Keratinocyte (primary cell): ENCODE results near the gene NGEF. TPM values are rescaled to one million over a fixed set of nuclear protein-coding genes. Genes with fewer than 3 reads are reported as not detected.

Experiments used
- DNase-seq: peaks from one replicate; pipeline ENCODE4 v3.0.0-alpha.2; 2011; ENCODE audit warnings: low read depth, missing footprints, low spot score
- FAIRE-seq: peaks from 2 replicates; lab custom pipeline; 2011; peaks lifted over from hg19 to GRCh38; lab: Jason Lieb, UNC
- H2AFZ ChIP-seq: 2 replicates; pipeline ENCODE4 v1.6.0; 2012; ENCODE audit warnings: low read length, control low read depth, inconsistent platforms; ENCODE audit not compliant: control insufficient read depth
- H3K27ac ChIP-seq: 2 replicates; pipeline ENCODE4 v1.5.1; 2011; ENCODE audit warnings: low read length; ENCODE audit not compliant: control insufficient read depth, insufficient read depth
- H3K27me3 ChIP-seq: 3 replicates; pipeline ENCODE4 v1.6.0; 2011; ENCODE audit warnings: low read length; ENCODE audit not compliant: control insufficient read depth, insufficient read depth; ENCODE audit errors: extremely low read depth
- H3K36me3 ChIP-seq, 2 experiments: 2 replicates in 1 of 2; 3 replicates in 1 of 2; pipeline ENCODE4 v1.5.1; 2011; ENCODE audit warnings: low read length in 2 of 2, mild to moderate bottlenecking in 1 of 2; ENCODE audit not compliant: control insufficient read depth in 2 of 2, insufficient read depth in 2 of 2; ENCODE audit errors: extremely low read depth in 1 of 2
- H3K4me1 ChIP-seq: 3 replicates; pipeline ENCODE4 v1.5.1; 2011; ENCODE audit warnings: low read length; ENCODE audit not compliant: control insufficient read depth, insufficient read depth; ENCODE audit errors: extremely low read depth
- H3K4me2 ChIP-seq: 3 replicates; pipeline ENCODE4 v1.6.0; 2011; ENCODE audit warnings: low read depth, low read length; ENCODE audit not compliant: control insufficient read depth, insufficient read depth; ENCODE audit errors: extremely low read depth
- H3K4me3 ChIP-seq, 3 experiments: fragments of 200-600 bp in 1 of 3; sonication (generic) in 1 of 3; 2 replicates in 2 of 3; 3 replicates in 1 of 3; pipeline ENCODE4 v1.5.1; 2011 to 2016; ENCODE audit warnings: low read length in 3 of 3, mild to moderate bottlenecking in 3 of 3, control low read depth in 2 of 3, inconsistent platforms in 1 of 3, low read depth in 1 of 3, mixed read lengths in 1 of 3, mixed run types in 1 of 3, moderate library complexity in 1 of 3; ENCODE audit not compliant: control insufficient read depth in 2 of 3, insufficient read depth in 2 of 3; ENCODE audit errors: extremely low read depth in 1 of 3
- H3K79me2 ChIP-seq: 2 replicates; pipeline ENCODE4 v1.6.0; 2012; ENCODE audit warnings: low read length; ENCODE audit not compliant: control insufficient read depth, insufficient read depth
- H3K9ac ChIP-seq: 3 replicates; pipeline ENCODE4 v1.6.0; 2011; ENCODE audit warnings: low read length; ENCODE audit not compliant: control insufficient read depth, insufficient read depth; ENCODE audit errors: extremely low read depth
- H3K9me1 ChIP-seq: 3 replicates; pipeline ENCODE4 v1.6.0; 2011; ENCODE audit warnings: low read length; ENCODE audit not compliant: control insufficient read depth, insufficient read depth; ENCODE audit errors: extremely low read depth
- H3K9me3 ChIP-seq: 2 replicates; pipeline ENCODE4 v1.5.1; 2012; ENCODE audit warnings: low read depth, low read length; ENCODE audit not compliant: control insufficient read depth
- H4K20me1 ChIP-seq: 3 replicates; pipeline ENCODE4 v1.6.0; 2011; ENCODE audit warnings: low read length; ENCODE audit not compliant: control insufficient read depth, insufficient read depth; ENCODE audit errors: extremely low read depth
- CTCF ChIP-seq, 3 experiments: IDR thresholded peaks in 1 of 3; conservative IDR thresholded peaks in 1 of 3; optimal IDR thresholded peaks in 1 of 3; 2 replicates in 2 of 3; 3 replicates in 1 of 3; pipeline versions ENCODE3 to v1.5.1; 2011; ENCODE audit warnings: low read length in 3 of 3, mild to moderate bottlenecking in 3 of 3, moderate library complexity in 2 of 3, control low read depth in 1 of 3, inconsistent platforms in 1 of 3; ENCODE audit not compliant: insufficient read depth in 2 of 3; ENCODE audit errors: extremely low read depth in 1 of 3
- EZH2 ChIP-seq: IDR thresholded peaks from one replicate; pipeline ENCODE4 v1.6.1; 2012; ENCODE audit warnings: inconsistent platforms, mild to moderate bottlenecking, low read length, moderate library complexity
- dilution Hi-C: fragments of 300-500 bp; cut with MboI; formaldehyde crosslinking; loops from one replicate; pipeline ENCODE4 v1.7.0; 2020; ENCODE audit warnings: low sequenced_read_pairs; ENCODE audit not compliant: extremely low pct_ligation_motif_present
- polyA plus RNA-seq, 5 experiments: library from polyadenylated mRNA; depleted of rRNA in 3 of 5; stranded (reverse) in 3 of 5; stranded (forward) in 1 of 5; unstranded in 1 of 5; fragments of >200 nt; gene quantifications; 1 replicate in 1 of 5; 2 replicates in 3 of 5; 3 replicates in 1 of 5; pipeline versions ENCODE4 v1.2.1 to v1.2.3, GENCODE V29; 2011 to 2012; ENCODE audit warnings: missing spikeins in 2 of 5, low read depth in 1 of 5, low replicate concordance in 1 of 5

NGEF gene
- polyA plus RNA-seq, 1 donor (not counting 4 experiments of a cell fraction or from before 2014, with no cell fraction given) = 0.17 TPM

GRCh38 chr2:232861353-232861752 lies 151.7 kb downstream of the NGEF start:
- Histone ChIP-seq H2AFZ (no peak overlapping the region), H3K9me3 (no peaks in the 10 kb centered on the region), H3K4me3 (no peak overlapping the region), H4K20me1 (no peaks in the 10 kb centered on the region), H3K36me3 (peaks cover 13 to 28% of the 10 kb centered on the region in 2 experiments), H3K27ac (no peak overlapping the region), H3K79me2 (no peaks in the 10 kb centered on the region), H3K4me1 (peaks cover 8% of the 10 kb centered on the region), H3K27me3 (no peaks in the 10 kb centered on the region), H3K4me2 (no peak overlapping the region), H3K9me1 (no peaks in the 10 kb centered on the region), H3K9ac (no peak overlapping the region)
- FAIRE-seq (no peak), DNase-seq (no peak)
- dilution Hi-C loops = loop anchor here (25.0 kb wide), 1 partner anchor 376 kb away; no protein-coding TSS in a partner anchor
- TF ChIP-seq CTCF (optimal IDR thresholded peaks at IDR 0.05 in 1 of 3, IDR thresholded peaks at IDR 0.05 in 1 of 3, conservative IDR thresholded peaks at IDR 0.05 in 1 of 3; ENCODE audit: extremely low read depth in 1 of 3, insufficient read depth in 2 of 3, low read length in 3 of 3) (no peak), EZH2 (no peak)

GRCh38 chr2:232860593-232861241 lies 152.3 kb downstream of the NGEF start:
- Histone ChIP-seq H3K9me1 (no peaks in the 10 kb centered on the region), H3K4me1 (peaks cover 8% of the 10 kb centered on the region), H3K9ac (no peak overlapping the region), H3K4me2 (no peak overlapping the region), H3K27ac (no peak overlapping the region), H3K9me3 (no peaks in the 10 kb centered on the region), H3K4me3 (no peak overlapping the region), H2AFZ (no peak overlapping the region), H4K20me1 (no peaks in the 10 kb centered on the region), H3K36me3 (peaks cover 13 to 28% of the 10 kb centered on the region in 2 experiments), H3K27me3 (no peaks in the 10 kb centered on the region), H3K79me2 (no peaks in the 10 kb centered on the region)
- TF ChIP-seq EZH2 = no peak
- TF ChIP-seq CTCF (optimal IDR thresholded peaks at IDR 0.05 in 1 of 3, IDR thresholded peaks at IDR 0.05 in 1 of 3, conservative IDR thresholded peaks at IDR 0.05 in 1 of 3; ENCODE audit: extremely low read depth in 1 of 3, insufficient read depth in 2 of 3, low read length in 3 of 3) = no peak
- DNase-seq (no peak), FAIRE-seq (no peak)
- dilution Hi-C loops = loop anchor here (25.0 kb wide), 1 partner anchor 377 kb away; no protein-coding TSS in a partner anchor
